Glutamatergic neuron (in vitro differentiated cells): ENCODE results near the gene CXCR6. TPM values are rescaled to one million over a fixed set of nuclear protein-coding genes. Genes with fewer than 3 reads are reported as not detected.

Experiments used
- DNase-seq: peaks from one replicate; pipeline ENCODE4 v3.0.0; 2022
- H3K27ac Mint-ChIP-seq: one replicate; pipeline ENCODE4 v1.8.0; 2020; ENCODE audit warnings: mild to moderate bottlenecking, mixed read lengths, inconsistent platforms; ENCODE audit not compliant: unreplicated experiment
- H3K27me3 Mint-ChIP-seq: one replicate; pipeline ENCODE4 v1.8.0; 2020; ENCODE audit warnings: mild to moderate bottlenecking, moderate library complexity, mixed read lengths, inconsistent platforms; ENCODE audit not compliant: unreplicated experiment
- H3K36me3 Mint-ChIP-seq: one replicate; pipeline ENCODE4 v1.8.0; 2020; ENCODE audit warnings: mild to moderate bottlenecking, mixed read lengths, inconsistent platforms; ENCODE audit not compliant: unreplicated experiment
- H3K4me1 Mint-ChIP-seq: one replicate; pipeline ENCODE4 v1.8.0; 2020; ENCODE audit warnings: mild to moderate bottlenecking, low read depth, mixed read lengths, inconsistent platforms; ENCODE audit not compliant: unreplicated experiment
- H3K4me3 Mint-ChIP-seq: one replicate; pipeline ENCODE4 v1.8.0; 2020; ENCODE audit warnings: mild to moderate bottlenecking, mixed read lengths, inconsistent platforms; ENCODE audit not compliant: unreplicated experiment
- H3K9me3 Mint-ChIP-seq: one replicate; pipeline ENCODE4 v1.8.0; 2020; ENCODE audit warnings: mild to moderate bottlenecking, moderate library complexity, mixed read lengths, inconsistent platforms; ENCODE audit not compliant: unreplicated experiment
- total RNA-seq: library from RNA; stranded (reverse); fragmentation: NEBNext Ultra II Directional; extraction: Animal tissue kit (Norgen Biotek cat#: 25700); gene quantifications from one replicate; pipeline ENCODE4 v1.2.1, GENCODE V29; 2021; ENCODE audit not compliant: unreplicated experiment
- TF ChIP-seq, protein P1 (sequence below): fragments of 200-600 bp; sonication (generic); IDR thresholded peaks from one replicate; pipeline ENCODE4 v1.5.0; 2021; ENCODE audit not compliant: partially characterized antibody, unreplicated experiment

CXCR6 gene
- total RNA-seq, 1 donor from 2014 or later, result not detected

DNA sequence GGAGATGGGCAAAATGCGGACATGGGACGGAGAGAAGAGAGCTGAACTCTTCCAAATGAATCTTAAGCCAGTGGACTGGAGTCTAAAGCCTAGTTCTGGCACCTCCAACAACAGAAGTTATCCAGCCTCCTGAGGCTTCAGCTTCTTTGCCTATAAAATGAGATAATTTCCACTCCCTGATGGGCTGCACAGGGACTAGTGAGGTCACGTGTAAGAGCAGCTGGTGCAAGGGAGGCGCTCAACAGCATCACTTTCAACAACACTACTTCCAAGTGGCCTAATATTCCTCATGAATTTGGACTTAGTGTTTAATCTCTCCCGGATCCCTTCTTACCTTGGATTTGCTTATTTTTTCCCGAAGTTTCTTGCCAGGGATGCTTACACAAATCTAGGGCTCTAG, 8.7 kb downstream of the CXCR6 start:
- Mint-ChIP-seq H3K27ac (no peak overlapping the region), H3K36me3 (no peaks in the 10 kb centered on the region), H3K9me3 (no peaks in the 10 kb centered on the region), H3K4me1 (no peaks in the 10 kb centered on the region), H3K4me3 (no peak overlapping the region), H3K27me3 (no peaks in the 10 kb centered on the region)
- TF ChIP-seq, protein P1, sequence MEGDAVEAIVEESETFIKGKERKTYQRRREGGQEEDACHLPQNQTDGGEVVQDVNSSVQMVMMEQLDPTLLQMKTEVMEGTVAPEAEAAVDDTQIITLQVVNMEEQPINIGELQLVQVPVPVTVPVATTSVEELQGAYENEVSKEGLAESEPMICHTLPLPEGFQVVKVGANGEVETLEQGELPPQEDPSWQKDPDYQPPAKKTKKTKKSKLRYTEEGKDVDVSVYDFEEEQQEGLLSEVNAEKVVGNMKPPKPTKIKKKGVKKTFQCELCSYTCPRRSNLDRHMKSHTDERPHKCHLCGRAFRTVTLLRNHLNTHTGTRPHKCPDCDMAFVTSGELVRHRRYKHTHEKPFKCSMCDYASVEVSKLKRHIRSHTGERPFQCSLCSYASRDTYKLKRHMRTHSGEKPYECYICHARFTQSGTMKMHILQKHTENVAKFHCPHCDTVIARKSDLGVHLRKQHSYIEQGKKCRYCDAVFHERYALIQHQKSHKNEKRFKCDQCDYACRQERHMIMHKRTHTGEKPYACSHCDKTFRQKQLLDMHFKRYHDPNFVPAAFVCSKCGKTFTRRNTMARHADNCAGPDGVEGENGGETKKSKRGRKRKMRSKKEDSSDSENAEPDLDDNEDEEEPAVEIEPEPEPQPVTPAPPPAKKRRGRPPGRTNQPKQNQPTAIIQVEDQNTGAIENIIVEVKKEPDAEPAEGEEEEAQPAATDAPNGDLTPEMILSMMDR, result no peak
- no peak for DNase-seq

DNA sequence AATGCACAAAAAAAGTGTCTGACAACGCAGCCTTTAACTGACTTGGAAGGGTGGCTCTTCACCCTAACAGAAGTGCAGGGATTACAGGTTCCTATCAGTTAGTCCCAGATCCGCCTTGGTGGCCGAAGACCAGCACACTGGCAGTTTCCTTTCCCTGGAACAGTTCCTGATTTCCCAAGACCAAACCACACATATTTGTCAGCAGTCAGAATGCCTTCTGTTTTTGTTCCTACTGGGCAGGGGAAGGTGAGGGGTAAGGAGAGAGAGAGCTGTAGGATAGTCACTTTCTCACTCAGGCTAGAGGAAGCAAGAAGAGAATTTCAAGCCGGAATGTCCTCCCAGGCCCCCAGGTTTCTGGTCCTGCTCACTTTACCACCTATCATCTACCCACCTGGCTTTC, 9.2 kb downstream of the CXCR6 start:
- no peak overlapping the region for H3K27ac Mint-ChIP-seq
- DNase-seq, result no peak
- no peaks in the 10 kb centered on the region for H3K27me3 Mint-ChIP-seq
- H3K9me3 Mint-ChIP-seq, result no peaks in the 10 kb centered on the region
- no peaks in the 10 kb centered on the region for H3K36me3 Mint-ChIP-seq
- TF ChIP-seq, protein P1, result no peak
- H3K4me1 Mint-ChIP-seq, result no peaks in the 10 kb centered on the region
- no peak overlapping the region for H3K4me3 Mint-ChIP-seq

DNA sequence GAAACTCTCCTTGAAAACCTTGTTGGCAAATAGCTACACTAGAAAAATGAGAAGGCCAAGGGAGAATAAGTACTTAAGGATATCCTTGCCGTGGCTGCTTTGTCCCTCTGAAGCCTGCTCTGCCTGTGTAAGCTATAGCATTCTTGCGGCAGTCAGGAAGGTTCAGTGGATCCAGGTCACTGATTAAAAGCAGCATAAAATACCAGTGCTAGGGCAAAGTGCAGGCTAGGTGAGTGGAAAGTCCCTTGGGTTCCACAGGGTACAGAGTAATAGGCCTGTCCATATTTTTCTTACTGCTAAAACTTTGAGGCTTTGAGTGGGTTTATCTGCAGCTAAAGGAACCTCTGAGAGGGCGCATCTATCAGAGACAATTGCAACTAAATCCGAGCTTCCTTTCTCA, 10.3 kb downstream of the CXCR6 start:
- no peak overlapping the region for H3K4me3 Mint-ChIP-seq
- TF ChIP-seq, protein P1, result no peak
- no peaks in the 10 kb centered on the region for H3K27me3 Mint-ChIP-seq
- no peaks in the 10 kb centered on the region for H3K36me3 Mint-ChIP-seq
- no peak for DNase-seq
- no peaks in the 10 kb centered on the region for H3K9me3 Mint-ChIP-seq
- H3K4me1 Mint-ChIP-seq, result no peaks in the 10 kb centered on the region
- no peak overlapping the region for H3K27ac Mint-ChIP-seq

DNA sequence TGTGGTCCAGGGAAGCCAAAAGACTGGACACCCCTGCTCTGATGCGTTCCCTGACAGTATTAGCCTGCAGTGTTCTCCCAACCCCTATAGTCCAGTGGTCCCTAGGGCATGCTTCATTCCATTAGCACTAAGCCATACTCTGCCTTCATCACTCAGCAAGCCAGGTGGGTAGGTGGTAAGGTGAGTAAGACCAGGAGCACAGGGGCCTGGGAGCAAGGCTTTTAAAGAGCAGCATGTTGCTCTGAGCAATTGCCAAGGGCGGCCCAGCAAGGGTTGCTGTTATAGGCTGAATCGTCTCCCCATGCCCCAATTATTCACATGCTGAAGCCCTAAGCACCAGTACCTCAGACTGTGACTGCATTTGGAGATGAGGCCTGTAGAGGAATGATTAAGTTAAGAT, 11.0 kb downstream of the CXCR6 start:
- no peak for DNase-seq
- TF ChIP-seq, protein P1, result no peak
- Mint-ChIP-seq H3K27ac (no peak overlapping the region), H3K4me3 (no peak overlapping the region), H3K4me1 (no peaks in the 10 kb centered on the region), H3K36me3 (no peaks in the 10 kb centered on the region), H3K27me3 (no peaks in the 10 kb centered on the region), H3K9me3 (no peaks in the 10 kb centered on the region)

DNA sequence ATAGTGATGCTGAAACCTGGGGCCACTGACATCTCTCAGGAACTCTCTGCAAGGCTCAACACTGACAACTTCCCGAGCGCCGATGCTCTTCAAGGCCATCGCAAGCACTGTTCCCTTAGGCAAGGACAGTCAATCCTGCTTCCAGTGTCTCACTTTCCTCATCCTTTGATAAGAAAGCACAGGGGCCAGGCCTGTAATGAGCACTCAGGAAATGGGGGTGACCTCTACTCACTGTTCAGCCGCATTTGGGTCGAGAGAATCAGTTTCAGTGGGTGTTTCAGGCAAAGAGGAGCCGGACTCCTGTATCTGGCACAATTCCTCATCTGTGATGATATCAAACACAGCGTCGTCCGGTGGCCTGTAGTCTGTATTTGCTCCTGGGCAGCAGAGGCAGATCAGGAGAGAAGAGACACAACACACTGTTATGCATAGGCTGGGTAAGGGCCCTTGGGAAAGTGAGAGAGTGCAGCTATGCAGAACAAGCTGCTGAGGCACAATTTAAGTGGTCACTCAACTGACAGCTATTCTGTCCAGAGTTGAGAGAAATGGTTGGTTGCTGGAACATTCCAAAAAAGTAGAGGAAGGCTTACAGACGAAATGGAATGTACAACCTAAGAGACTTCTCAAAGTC, 11.9 kb downstream of the CXCR6 start:
- Mint-ChIP-seq H3K4me1 (no peaks in the 10 kb centered on the region), H3K9me3 (no peaks in the 10 kb centered on the region), H3K27me3 (no peaks in the 10 kb centered on the region), H3K36me3 (no peaks in the 10 kb centered on the region), H3K27ac (no peak overlapping the region), H3K4me3 (no peak overlapping the region)
- TF ChIP-seq, protein P1, result no peak
- no peak for DNase-seq
